Breast epithelium (tissue), 4 donors: ENCODE measurements around the gene SCAF8. TPM values are rescaled to one million over a fixed set of nuclear protein-coding genes. Genes with fewer than 3 reads are reported as not detected.

Source experiments
- DNase-seq, 2 donors: peaks; one replicate each; pipeline ENCODE4 v3.0.0-alpha.2; 2019; ENCODE audit warnings: low spot score in 2 of 2
- H3K27ac ChIP-seq, 2 donors: fragments of 200-600 bp; sonication (generic) in 1 of 2; one replicate each; pipeline ENCODE4 v1.5.1; 2016 to 2019; ENCODE audit warnings: mild to moderate bottlenecking in 1 of 2
- H3K27me3 ChIP-seq, 2 donors: fragments of 200-600 bp; sonication (generic) in 1 of 2; one replicate each; pipeline versions ENCODE4 v1.5.1 to v1.6.0; 2017 to 2019; ENCODE audit warnings: control low read depth in 1 of 2, mild to moderate bottlenecking in 1 of 2
- H3K36me3 ChIP-seq: fragments of 200-600 bp; one replicate; pipeline ENCODE4 v1.5.1; 2019
- H3K4me1 ChIP-seq, 2 donors: fragments of 200-600 bp; sonication (generic); one replicate each; pipeline ENCODE4 v1.5.1; 2016 to 2019; ENCODE audit warnings: control low read depth in 1 of 2
- H3K4me3 ChIP-seq, 3 donors: fragments of 200-600 bp; sonication (generic); 1 replicate in 2 of 3; 2 replicates in 1 of 3; pipeline ENCODE4 v1.5.1; 2016 to 2019; ENCODE audit warnings: mild to moderate bottlenecking in 3 of 3, moderate library complexity in 2 of 3
- H3K9me3 ChIP-seq, 2 donors: fragments of 200-600 bp; sonication (generic) in 1 of 2; one replicate each; pipeline ENCODE4 v1.5.1; 2016 to 2019; ENCODE audit warnings: control low read depth in 1 of 2
- CTCF ChIP-seq, 3 donors: fragments of 450-650 bp; IDR thresholded peaks; one replicate each; pipeline ENCODE4 v1.5.1; 2016 to 2017; ENCODE audit warnings: antibody characterized with exemption in 3 of 3, mild to moderate bottlenecking in 3 of 3, moderate library complexity in 3 of 3
- POLR2A ChIP-seq: fragments of 450-650 bp; IDR thresholded peaks from one replicate; pipeline ENCODE4 v1.6.1; 2016; ENCODE audit warnings: antibody characterized with exemption, mild to moderate bottlenecking, moderate library complexity
- POLR2AphosphoS5 ChIP-seq, 3 donors: sonication (generic); formaldehyde crosslinking; IDR thresholded peaks; one replicate each; pipeline ENCODE4 v1.6.1; 2017; ENCODE audit warnings: antibody characterized with exemption in 3 of 3
- intact Hi-C: fragments of 100-400 bp; cut with DNase I; formaldehyde crosslinking; loops from one replicate; pipeline ENCODE4 v1.15.1; 2023; ENCODE audit warnings: low total_unique reads
- total RNA-seq, 3 donors: library from RNA; depleted of rRNA; stranded (reverse); fragments of >200 nt; gene quantifications; one replicate each; pipeline ENCODE4 v1.1.0, GENCODE V29; 2016

Gene SCAF8
- total RNA-seq, 3 donors from 2014 or later = 38.9 to 58.0 (median 41.0) TPM

GRCh38 chr6:154721460-154721859, 11.8 kb upstream of the SCAF8 start:
- intact Hi-C loops = no loop called here

GRCh38 chr6:154726887-154727286, 6.3 kb upstream of the SCAF8 start:
- H3K27me3 ChIP-seq = no peaks in the 10 kb centered on the region
- no peak overlapping the region for H3K4me3 ChIP-seq
- no peaks in the 10 kb centered on the region for H3K9me3 ChIP-seq
- intact Hi-C loops = no loop called here
- TF ChIP-seq POLR2A (no peak), POLR2AphosphoS5 (IDR thresholded peaks at IDR 0.05) (no peak), CTCF (IDR thresholded peaks at IDR 0.05) (no peak)
- no peak overlapping the region for H3K27ac ChIP-seq
- H3K4me1 ChIP-seq = no peaks in the 10 kb centered on the region
- H3K36me3 ChIP-seq = no peaks in the 10 kb centered on the region
- DNase-seq = no peak

More at GRCh38 chr6:154721460-154721859, 11.8 kb upstream of the SCAF8 start:
- TF ChIP-seq POLR2AphosphoS5 (IDR thresholded peaks at IDR 0.05) (no peak), POLR2A (no peak), CTCF (IDR thresholded peaks at IDR 0.05) (no peak)
- H3K27me3 ChIP-seq = no peaks in the 10 kb centered on the region
- no peaks in the 10 kb centered on the region for H3K36me3 ChIP-seq
- H3K4me1 ChIP-seq = no peaks in the 10 kb centered on the region
- peaks cover 0 to 20% of the 10 kb centered on the region in 2 donors for H3K9me3 ChIP-seq
- DNase-seq = peak in 1 of 2 donors; percentile 27
- no peak overlapping the region for H3K4me3 ChIP-seq
- no peak overlapping the region for H3K27ac ChIP-seq

- peak overlapping the region; percentile 100 for H3K27ac ChIP-seq
- H3K36me3 ChIP-seq = no peaks in the 10 kb centered on the region
- H3K4me1 ChIP-seq = peaks cover 0 to 6% of the 10 kb centered on the region in 2 donors
- no peak for TF ChIP-seq POLR2AphosphoS5 (IDR thresholded peaks at IDR 0.05)
- no peak for TF ChIP-seq CTCF (IDR thresholded peaks at IDR 0.05)
- no peak for TF ChIP-seq POLR2A
- intact Hi-C loops = no loop called here
- no peaks in the 10 kb centered on the region for H3K9me3 ChIP-seq
- no peaks in the 10 kb centered on the region for H3K27me3 ChIP-seq
- no peak for DNase-seq
- peak overlapping the region in 1 of 3 donors; percentile 91 for H3K4me3 ChIP-seq
Measured at GRCh38 chr6:154731296-154732218, 1.7 kb upstream of the SCAF8 start.

- intact Hi-C loops = no loop called here
- Histone ChIP-seq H3K4me3 (peak overlapping the region; percentile 91 to 97 (median 94)), H3K27me3 (no peaks in the 10 kb centered on the region), H3K36me3 (no peaks in the 10 kb centered on the region), H3K9me3 (no peaks in the 10 kb centered on the region), H3K27ac (peak overlapping the region; percentile 100), H3K4me1 (peaks cover 0 to 6% of the 10 kb centered on the region in 2 donors)
- TF ChIP-seq POLR2A (no peak), POLR2AphosphoS5 (IDR thresholded peaks at IDR 0.05) (no peak), CTCF (IDR thresholded peaks at IDR 0.05) (no peak)
- DNase-seq = peak; percentile 45 to 56
Measured at GRCh38 chr6:154732538-154733182, 556 bp upstream of the SCAF8 start.
